Measurements from ENCODE around the gene CD300A. TPM values are rescaled to one million over a fixed set of nuclear protein-coding genes. Genes with fewer than 3 reads are reported as not detected.

The CD300A gene
- total and polyA plus RNA-seq, 2 donors (not counting 1 experiment from before 2014, with no cell fraction given): 2.4 to 5.7 TPM

DNA sequence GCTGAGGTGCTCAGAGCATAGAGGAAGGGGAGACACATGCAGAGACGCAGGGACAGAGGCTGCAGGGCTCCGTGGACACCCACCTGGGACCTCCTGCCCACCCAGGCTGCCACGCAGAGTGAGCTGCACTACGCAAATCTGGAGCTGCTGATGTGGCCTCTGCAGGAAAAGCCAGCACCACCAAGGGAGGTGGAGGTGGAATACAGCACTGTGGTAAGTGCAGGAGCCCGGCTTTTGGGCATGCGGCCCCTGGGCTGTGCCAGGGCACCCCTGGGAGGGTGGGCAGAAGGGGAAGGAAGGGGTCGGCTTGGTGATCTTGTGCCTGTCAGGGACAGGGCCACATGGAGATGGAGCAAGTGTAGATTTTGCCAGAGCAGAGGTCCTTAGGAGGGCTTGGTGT, 15.2 kb downstream of the CD300A start:
- no peaks in the 10 kb centered on the region for H3K9me3 ChIP-seq (ENCODE audit: control extremely low read depth in 1 of 3, control insufficient read depth in 2 of 3, insufficient read depth in 1 of 3, low read length in 2 of 3)
- no peak overlapping the region for H3K4me3 Mint-ChIP-seq
- 94% methylated on average over 6 of the region's 7 CpGs for WGBS (ENCODE audit: insufficient coverage)
- H3K27ac Mint-ChIP-seq: peak overlapping the region; percentile 37
- intact Hi-C loops (cut with micrococcal nuclease): no loop called here
- H3K9ac ChIP-seq (ENCODE audit: low read length): no peak overlapping the region
- H3K4me1 ChIP-seq (ENCODE audit: control insufficient read depth in 2 of 2, insufficient read depth in 2 of 2, low read length in 2 of 2): peaks cover 10 to 14% of the 10 kb centered on the region in 2 donors
- H3K27ac ChIP-seq (ENCODE audit: low read length in 2 of 2): no peak overlapping the region
- H3K79me2 ChIP-seq (ENCODE audit: control insufficient read depth, insufficient read depth, low read length): no peaks in the 10 kb centered on the region
- no peaks in the 10 kb centered on the region for H4K20me1 ChIP-seq (ENCODE audit: control insufficient read depth, insufficient read depth, low read length, poor library complexity, severe bottlenecking)
- no peak overlapping the region for H2AFZ ChIP-seq (ENCODE audit: insufficient read depth, low read depth, low read length, poor library complexity, severe bottlenecking)
- ChIA-PET CTCF (interaction anchor here (0.9 kb wide), 1 partner anchor 25 kb away, joined by 3 read pairs; no protein-coding TSS in a partner anchor), POLR2A (no interaction called here)
- TF ChIP-seq EZH2 (IDR thresholded peaks at IDR 0.05; ENCODE audit: borderline replicate concordance, insufficient read depth, low read depth, low read length, poor library complexity, severe bottlenecking): no peak
- TF ChIP-seq, protein P1, sequence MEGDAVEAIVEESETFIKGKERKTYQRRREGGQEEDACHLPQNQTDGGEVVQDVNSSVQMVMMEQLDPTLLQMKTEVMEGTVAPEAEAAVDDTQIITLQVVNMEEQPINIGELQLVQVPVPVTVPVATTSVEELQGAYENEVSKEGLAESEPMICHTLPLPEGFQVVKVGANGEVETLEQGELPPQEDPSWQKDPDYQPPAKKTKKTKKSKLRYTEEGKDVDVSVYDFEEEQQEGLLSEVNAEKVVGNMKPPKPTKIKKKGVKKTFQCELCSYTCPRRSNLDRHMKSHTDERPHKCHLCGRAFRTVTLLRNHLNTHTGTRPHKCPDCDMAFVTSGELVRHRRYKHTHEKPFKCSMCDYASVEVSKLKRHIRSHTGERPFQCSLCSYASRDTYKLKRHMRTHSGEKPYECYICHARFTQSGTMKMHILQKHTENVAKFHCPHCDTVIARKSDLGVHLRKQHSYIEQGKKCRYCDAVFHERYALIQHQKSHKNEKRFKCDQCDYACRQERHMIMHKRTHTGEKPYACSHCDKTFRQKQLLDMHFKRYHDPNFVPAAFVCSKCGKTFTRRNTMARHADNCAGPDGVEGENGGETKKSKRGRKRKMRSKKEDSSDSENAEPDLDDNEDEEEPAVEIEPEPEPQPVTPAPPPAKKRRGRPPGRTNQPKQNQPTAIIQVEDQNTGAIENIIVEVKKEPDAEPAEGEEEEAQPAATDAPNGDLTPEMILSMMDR (IDR thresholded peaks at IDR 0.05): no peak
- H3K4me1 Mint-ChIP-seq: peaks cover 18% of the 10 kb centered on the region
- no peaks in the 10 kb centered on the region for H3K36me3 ChIP-seq (replicated peaks in 1 of 2; ENCODE audit: control extremely low read depth in 1 of 2, control insufficient read depth in 1 of 2, extremely low read depth in 1 of 2, insufficient read depth in 2 of 2, low read length in 1 of 2)
- H3K27me3 Mint-ChIP-seq: no peaks in the 10 kb centered on the region
- no peak overlapping the region for H3K4me2 ChIP-seq (replicated peaks; ENCODE audit: low read depth, low read length, poor library complexity, severe bottlenecking)
- no peaks in the 10 kb centered on the region for H3K9me3 Mint-ChIP-seq (ENCODE audit: insufficient read depth)
- no peak for ATAC-seq (ENCODE audit: low read depth)
- no peak overlapping the region for H3K4me3 ChIP-seq (ENCODE audit: control extremely low read depth in 1 of 5, extremely low read depth in 1 of 5, insufficient read depth in 1 of 5, low read depth in 2 of 5, low read length in 4 of 5)
- H3K27me3 ChIP-seq (replicated peaks in 1 of 4; ENCODE audit: control extremely low read depth in 1 of 4, control insufficient read depth in 3 of 4, insufficient read depth in 4 of 4, low read length in 3 of 4): no peaks in the 10 kb centered on the region
- DNase-seq: no peak

DNA sequence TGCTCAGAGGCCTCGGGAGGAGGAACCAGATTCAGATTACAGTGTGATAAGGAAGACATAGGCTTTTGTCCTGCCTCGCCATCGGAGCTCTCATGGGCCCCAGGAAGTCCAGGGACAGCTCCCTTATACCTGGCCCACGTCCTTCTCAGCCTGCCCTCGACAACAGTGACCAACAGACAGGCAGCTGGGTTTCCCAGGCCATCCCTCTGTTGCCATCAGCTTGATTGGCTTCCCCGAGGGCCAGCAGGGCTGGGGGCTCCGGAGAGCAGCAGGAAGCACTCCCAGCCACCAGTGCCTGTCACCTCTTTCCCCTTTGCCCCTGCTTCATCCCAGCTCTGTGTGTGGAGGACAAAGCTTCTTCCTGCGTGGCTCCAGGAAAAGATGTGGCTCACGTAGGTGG, 17.6 kb downstream of the CD300A start:
- no peaks in the 10 kb centered on the region for H3K9me3 ChIP-seq (ENCODE audit: control extremely low read depth in 1 of 3, control insufficient read depth in 2 of 3, insufficient read depth in 1 of 3, low read length in 2 of 3)
- no peak overlapping the region for H2AFZ ChIP-seq (ENCODE audit: insufficient read depth, low read depth, low read length, poor library complexity, severe bottlenecking)
- no peaks in the 10 kb centered on the region for H3K9me3 Mint-ChIP-seq (ENCODE audit: insufficient read depth)
- no peak for TF ChIP-seq EZH2 (IDR thresholded peaks at IDR 0.05; ENCODE audit: borderline replicate concordance, insufficient read depth, low read depth, low read length, poor library complexity, severe bottlenecking)
- TF ChIP-seq, protein P1 (IDR thresholded peaks at IDR 0.05): no peak
- DNase-seq (no peak), ATAC-seq (ENCODE audit: low read depth) (no peak)
- H4K20me1 ChIP-seq (ENCODE audit: control insufficient read depth, insufficient read depth, low read length, poor library complexity, severe bottlenecking): no peaks in the 10 kb centered on the region
- no peaks in the 10 kb centered on the region for H3K27me3 ChIP-seq (replicated peaks in 1 of 4; ENCODE audit: control extremely low read depth in 1 of 4, control insufficient read depth in 3 of 4, insufficient read depth in 4 of 4, low read length in 3 of 4)
- no peak overlapping the region for H3K4me2 ChIP-seq (replicated peaks; ENCODE audit: low read depth, low read length, poor library complexity, severe bottlenecking)
- ChIA-PET CTCF (interaction anchor here (0.7 to 1.0 kb wide), 2 partner anchors 14 to 19 kb away, joined by 3 to 4 read pairs; no protein-coding TSS in a partner anchor), POLR2A (interaction anchor here (0.6 kb wide), 1 partner anchor 292 kb away, joined by 3 read pairs; the partner anchor contains the start of gene NAT9)
- no peak overlapping the region for H3K4me3 ChIP-seq (ENCODE audit: control extremely low read depth in 1 of 5, extremely low read depth in 1 of 5, insufficient read depth in 1 of 5, low read depth in 2 of 5, low read length in 4 of 5)
- H3K4me3 Mint-ChIP-seq: no peak overlapping the region
- no peak overlapping the region for H3K27ac Mint-ChIP-seq
- 94% methylated on average over 7 of the region's 9 CpGs for WGBS (ENCODE audit: insufficient coverage)
- H3K27me3 Mint-ChIP-seq: no peaks in the 10 kb centered on the region
- peaks cover under 1 to 4% of the 10 kb centered on the region in 2 donors for H3K4me1 ChIP-seq (ENCODE audit: control insufficient read depth in 2 of 2, insufficient read depth in 2 of 2, low read length in 2 of 2)
- no peaks in the 10 kb centered on the region for H3K36me3 ChIP-seq (replicated peaks in 1 of 2; ENCODE audit: control extremely low read depth in 1 of 2, control insufficient read depth in 1 of 2, extremely low read depth in 1 of 2, insufficient read depth in 2 of 2, low read length in 1 of 2)
- intact Hi-C loops (cut with micrococcal nuclease): no loop called here
- H3K9ac ChIP-seq (ENCODE audit: low read length): no peak overlapping the region
- peaks cover 10% of the 10 kb centered on the region for H3K4me1 Mint-ChIP-seq
- no peaks in the 10 kb centered on the region for H3K79me2 ChIP-seq (ENCODE audit: control insufficient read depth, insufficient read depth, low read length)
- no peak overlapping the region for H3K27ac ChIP-seq (ENCODE audit: low read length in 2 of 2)

Measured in B cell (primary cell).